HepG2 (cell line): Measurements from ENCODE around the gene TIMM17A. TPM values are rescaled to one million over a fixed set of nuclear protein-coding genes. Genes with fewer than 3 reads are reported as not detected.

Experiments used
- ATAC-seq: fragments of 200-7000 bp; cut with Tn5 transposase; 3 replicates; pipeline ENCODE4 v1.9.1; 2020; ENCODE audit warnings: mild to moderate bottlenecking, moderate library complexity
- BruUV-seq: library from RNA; stranded (reverse); fragments of 400-500 nt; replicated peaks from 2 replicates; lab custom pipeline; 2021; lab: Mats Ljungman, UMichigan
- CTCF ChIA-PET: fragments of 300-600 bp; formaldehyde crosslinking; extraction: SDS; loops from one replicate; lab custom pipeline; 2021; ENCODE audit warnings: low total read pairs, inconsistent platforms, low intra/inter-chr PET ratio; lab: Yijun Ruan, JAX
- POLR2A ChIA-PET: fragments of 350-600 bp; sonication (Branson Sonifier 250); formaldehyde crosslinking; loops from one replicate; lab custom pipeline; 2020; ENCODE audit warnings: antibody characterized with exemption, inconsistent platforms; lab: Yijun Ruan, JAX
- DNase-seq: peaks from one replicate; pipeline ENCODE4 v3.0.0-alpha.2; 2015; ENCODE audit warnings: low spot score
- FAIRE-seq: peaks from 3 replicates; lab custom pipeline; 2011; peaks lifted over from hg19 to GRCh38; lab: Jason Lieb, UNC
- H2AFZ ChIP-seq: one replicate; pipeline ENCODE4 v1.6.1; 2011; ENCODE audit warnings: low read length, inconsistent platforms
- H3K27ac ChIP-seq: fragments of 300-600 bp; 3 replicates; pipeline ENCODE4 v1.8.0; 2011; ENCODE audit warnings: mixed run types, mild to moderate bottlenecking, mixed read lengths, low read length, inconsistent platforms; ENCODE audit not compliant: insufficient read depth; ENCODE audit errors: extremely low read length
- H3K27me3 ChIP-seq, 2 experiments: fragments of 200-600 bp in 1 of 2; 2 replicates in 1 of 2; 3 replicates in 1 of 2; pipeline versions ENCODE4 v1.6.0 to v1.8.0; 2011; ENCODE audit warnings: low read length in 2 of 2, mild to moderate bottlenecking in 2 of 2, moderate library complexity in 2 of 2, inconsistent platforms in 1 of 2; ENCODE audit not compliant: insufficient read depth in 2 of 2, control insufficient read depth in 1 of 2
- H3K36me3 ChIP-seq, 2 experiments: fragments of 200-600 bp in 1 of 2; replicated peaks in 1 of 2; 2 replicates in 1 of 2; 3 replicates in 1 of 2; pipeline versions ENCODE4 v1.5.1 to v1.8.0; 2011; ENCODE audit warnings: low read length in 2 of 2, inconsistent platforms in 1 of 2; ENCODE audit not compliant: insufficient read depth in 2 of 2, control insufficient read depth in 1 of 2
- H3K4me1 ChIP-seq: 2 replicates; pipeline ENCODE4 v1.5.1; 2012; ENCODE audit warnings: low read length, inconsistent platforms; ENCODE audit not compliant: insufficient read depth
- H3K4me2 ChIP-seq: 2 replicates; pipeline ENCODE4 v1.6.0; 2011; ENCODE audit warnings: low read depth, low read length, inconsistent platforms
- H3K4me3 ChIP-seq, 3 experiments: fragments of 200-600 bp in 1 of 3; sonication (generic), shearing (Covaris generic) in 1 of 3; replicated peaks in 1 of 3; 2 replicates each; pipeline ENCODE4 v1.5.1; 2011 to 2016; ENCODE audit warnings: low read length in 3 of 3, inconsistent platforms in 2 of 3, low read depth in 2 of 3, mild to moderate bottlenecking in 2 of 3, control low read depth in 1 of 3, mixed read lengths in 1 of 3; ENCODE audit not compliant: insufficient read depth in 1 of 3
- H3K79me2 ChIP-seq: one replicate; pipeline ENCODE4 v1.6.1; 2011; ENCODE audit warnings: low read length, inconsistent platforms; ENCODE audit not compliant: insufficient read depth
- H3K9ac ChIP-seq: 2 replicates; pipeline ENCODE4 v1.6.0; 2011; ENCODE audit warnings: mild to moderate bottlenecking, low read depth, low read length, inconsistent platforms; ENCODE audit not compliant: insufficient read depth
- H3K9me3 ChIP-seq: 2 replicates; pipeline ENCODE4 v1.5.1; 2012; ENCODE audit warnings: mild to moderate bottlenecking, low read length
- H4K20me1 ChIP-seq: 2 replicates; pipeline ENCODE4 v1.6.0; 2011; ENCODE audit warnings: inconsistent platforms, mild to moderate bottlenecking, low read length, moderate library complexity; ENCODE audit not compliant: insufficient read depth
- ATF7 ChIP-seq, 2 experiments: fragments of 450-650 bp in 1 of 2; sonication (generic) in 1 of 2; formaldehyde crosslinking in 1 of 2; IDR thresholded peaks; 2 replicates each; pipeline versions ENCODE4 v1.4.0 to v1.6.1; 2016 to 2020; ENCODE audit warnings: antibody characterized with exemption in 1 of 2, mild to moderate bottlenecking in 1 of 2, missing genetic modification reagents in 1 of 2
- ZBTB40 ChIP-seq, 2 experiments: fragments of 450-650 bp in 1 of 2; sonication (generic) in 1 of 2; formaldehyde crosslinking in 1 of 2; IDR thresholded peaks; 2 replicates each; pipeline versions ENCODE4 v1.6.1 to v1.8.0; 2016 to 2022; ENCODE audit warnings: antibody characterized with exemption in 1 of 2, mild to moderate bottlenecking in 1 of 2, missing genetic modification reagents in 1 of 2
- ZFP36L2 ChIP-seq: sonication (generic); formaldehyde crosslinking; IDR thresholded peaks from 2 replicates; pipeline ENCODE4 v1.4.0; 2020; ENCODE audit warnings: missing genetic modification reagents
- ZNF770 ChIP-seq: sonication (generic); formaldehyde crosslinking; IDR thresholded peaks from 2 replicates; pipeline ENCODE4 v1.5.0; 2020; ENCODE audit warnings: mild to moderate bottlenecking, missing genetic modification reagents
- ZNF841 ChIP-seq: sonication (generic); formaldehyde crosslinking; IDR thresholded peaks from 2 replicates; pipeline ENCODE4 v1.8.1; 2023; ENCODE audit warnings: missing genetic modification reagents, borderline replicate concordance
- WGBS: methylation state at CpG from one replicate; pipeline ENCODE4 v1.1.6; 2017; ENCODE audit warnings: low lambda C conversion rate; 5-methylcytosine and 5-hydroxymethylcytosine counted together
- in situ Hi-C: cut with HindIII; loops from 2 replicates; pipeline ENCODE4 v1.10.0; 2017; ENCODE audit warnings: low pct_unique_long_range_greater_than_20kb; ENCODE audit not compliant: extremely low pct_ligation_motif_present
- intact Hi-C: fragments of 100-400 bp; cut with micrococcal nuclease; formaldehyde crosslinking; loops from one replicate; pipeline ENCODE4 v1.10.0; 2022; ENCODE audit not compliant: unreplicated experiment
- polyA plus RNA-seq, 8 experiments: library from polyadenylated mRNA; depleted of rRNA in 3 of 8; stranded (reverse) in 7 of 8; unstranded in 1 of 8; fragments of >200 nt; fragmentation: Illumina TruSeq in 4 of 8; extraction: Trizol in 4 of 8; gene quantifications; 2 replicates each; pipeline versions ENCODE4 v1.2.1 to v1.2.3, GENCODE V29; 2011 to 2016; ENCODE audit warnings: low read depth in 4 of 8, missing spikeins in 1 of 8, mixed read lengths in 1 of 8; ENCODE audit not compliant: insufficient read depth in 1 of 8
- total RNA-seq, 5 experiments: library from RNA; depleted of rRNA; stranded (reverse); fragments of >200 nt; fragmentation: Illumina TruSeq; extraction: Trizol; gene quantifications; 2 replicates each; pipeline ENCODE4 v1.2.3, GENCODE V29; 2016; ENCODE audit warnings: low read depth in 1 of 5
- TF ChIP-seq, protein P1 (sequence below): IDR thresholded peaks from 2 replicates; pipeline ENCODE4 v1.6.1; 2016; ENCODE audit warnings: missing biosample characterization, missing genetic modification reagents, low read depth

Gene TIMM17A
- total and polyA plus RNA-seq, 2 of the 13 experiments (the other 11 are each of a cell fraction or from before 2014, with no cell fraction given), result 50.8 to 97.8 TPM

DNA sequence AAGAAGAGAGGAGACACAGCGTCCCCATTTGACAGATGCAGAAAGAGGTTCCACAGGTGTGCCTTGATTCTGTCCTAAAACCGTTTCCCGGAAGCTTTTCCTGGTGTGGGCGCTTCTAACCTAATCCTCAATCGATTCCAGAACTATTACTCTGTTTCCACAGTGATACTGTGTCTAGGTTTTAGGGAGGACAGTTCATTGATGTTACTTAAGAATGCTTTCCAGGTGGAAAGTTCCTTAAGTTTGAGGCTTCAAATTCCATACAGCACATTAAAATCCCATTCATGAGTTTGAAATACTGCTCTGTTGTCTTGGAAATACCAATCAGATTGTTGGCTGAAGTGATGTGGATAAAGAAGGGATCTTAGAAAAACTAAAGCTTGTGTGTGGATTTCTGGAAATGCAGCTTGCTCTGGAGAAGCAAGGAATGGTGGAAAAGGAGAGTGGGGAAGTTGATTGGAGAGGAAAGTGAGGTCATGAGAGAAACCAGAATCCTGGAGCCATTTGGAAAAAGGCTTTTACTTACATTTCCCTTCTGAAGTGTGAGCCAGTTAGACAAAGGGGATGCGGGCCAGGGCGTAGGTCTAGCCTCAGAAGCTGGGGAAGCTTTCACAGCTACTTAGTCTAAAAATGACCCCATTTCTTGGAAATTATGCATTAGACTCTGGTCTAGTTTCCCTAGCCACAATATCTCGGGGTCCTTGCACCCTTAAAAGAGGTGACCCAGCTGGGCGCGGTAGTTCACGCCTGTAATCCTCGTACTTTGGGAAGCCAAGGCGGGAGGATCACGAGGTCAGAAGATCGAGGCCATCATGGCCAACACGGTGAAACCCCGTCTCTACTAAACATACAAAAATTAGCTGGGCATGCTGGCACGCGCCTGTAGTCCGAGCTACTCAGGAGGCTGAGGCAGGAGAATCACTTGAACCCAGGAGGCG lies 61.8 kb downstream of the TIMM17A start:
- H3K36me3 ChIP-seq, result peaks cover 20 to 37% of the 10 kb centered on the region in 2 experiments
- H2AFZ ChIP-seq, result no peak overlapping the region
- H3K9ac ChIP-seq, result no peak overlapping the region
- peak overlapping the region; percentile 94 for H3K4me2 ChIP-seq
- H3K27me3 ChIP-seq, result no peaks in the 10 kb centered on the region
- H3K79me2 ChIP-seq, result peaks cover 13% of the 10 kb centered on the region
- CTCF ChIA-PET, result no interaction called here
- H3K27ac ChIP-seq, result no peak overlapping the region
- FAIRE-seq, result no peak
- 94% methylated on average over 20 of the region's 21 CpGs for WGBS
- intact Hi-C loops (no loop called here), in situ Hi-C loops (no loop called here)
- no peak for ATAC-seq
- no peak for DNase-seq
- POLR2A ChIA-PET, result interaction anchor here (1.0 to 4.1 kb wide), 6 partner anchors 9 to 69 kb away, joined by 3 to 21 read pairs (median 5); partner anchors contain the start of gene RNPEP
- no peaks in the 10 kb centered on the region for H3K9me3 ChIP-seq
- BruUV-seq, result no TSS peak
- peaks cover 71% of the 10 kb centered on the region for H3K4me1 ChIP-seq
- H4K20me1 ChIP-seq, result peaks cover 41% of the 10 kb centered on the region; the same call in 1 of the 2 replicates
- H3K4me3 ChIP-seq, result peak overlapping the region in 1 of 3 experiments; percentile 74; a peak in 1 of 6 replicates
- TF ChIP-seq ATF7 (IDR thresholded peaks at IDR 0.05), result no peak
- no peak for TF ChIP-seq ATF7 (CRISPR knock-in tag; IDR thresholded peaks at IDR 0.05)
- TF ChIP-seq ZNF841 (CRISPR knock-in tag), result no peak
- TF ChIP-seq ZFP36L2, result no peak
- TF ChIP-seq, protein P1, sequence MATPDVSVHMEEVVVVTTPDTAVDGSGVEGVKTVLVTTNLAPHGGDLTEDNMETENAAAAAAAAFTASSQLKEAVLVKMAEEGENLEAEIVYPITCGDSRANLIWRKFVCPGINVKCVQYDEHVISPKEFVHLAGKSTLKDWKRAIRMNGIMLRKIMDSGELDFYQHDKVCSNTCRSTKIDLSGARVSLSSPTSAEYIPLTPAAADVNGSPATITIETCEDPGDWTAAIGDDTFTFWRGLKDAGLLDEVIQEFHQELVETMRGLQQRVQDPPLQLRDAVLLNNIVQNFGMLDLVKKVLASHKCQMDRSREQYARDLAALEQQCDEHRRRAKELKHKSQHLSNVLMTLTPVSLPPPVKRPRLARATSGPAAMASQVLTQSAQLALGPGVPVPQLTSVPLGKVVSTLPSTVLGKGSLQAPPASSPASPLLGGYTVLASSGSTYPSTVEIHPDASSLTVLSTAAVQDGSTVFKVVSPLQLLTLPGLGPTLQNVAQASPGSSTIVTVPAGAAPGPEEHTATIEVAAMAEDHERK (CRISPR knock-in tag), result no peak
- TF ChIP-seq ZNF770 (CRISPR knock-in tag), result no peak
- no peak for TF ChIP-seq ZBTB40 (IDR thresholded peaks at IDR 0.05)
- TF ChIP-seq ZBTB40 (CRISPR knock-in tag; IDR thresholded peaks at IDR 0.05), result no peak
